NCI-H2196 treated with DMSO at 0.1 percent for 48 hours (cell line): ENCODE measurements around the gene FOXI3.
"Not testable (repeated sequence)": the region's sequence is repeated elsewhere in the genome, so short reads cannot be mapped to it uniquely, and the experiment has no call there.

Experiments
- DNase-seq: peaks from one replicate; lab custom pipeline; 2025; ENCODE audit not compliant: unreplicated experiment; lab: John Stamatoyannopoulos, UW

Gene FOXI3

GRCh38 chr2:88442473-88442872 is 10.0 kb downstream of the FOXI3 start:
- DNase-seq, result no peak

GRCh38 chr2:88442061-88442460 is 10.4 kb downstream of the FOXI3 start:
- no peak for DNase-seq

GRCh38 chr2:88437010-88437409 is 15.5 kb downstream of the FOXI3 start:
- DNase-seq, result no peak

GRCh38 chr2:88429929-88430328 is 22.6 kb downstream of the FOXI3 start:
- no peak for DNase-seq

- DNase-seq, result no peak
Measured at GRCh38 chr2:88423733-88424132, 28.8 kb downstream of the FOXI3 start.

- not testable (repeated sequence) for DNase-seq
Measured at GRCh38 chr2:88419051-88419450, 33.4 kb downstream of the FOXI3 start.

GRCh38 chr2:88416016-88416663 is 36.4 kb downstream of the FOXI3 start:
- DNase-seq, result no peak

GRCh38 chr2:88408870-88409269 is 43.6 kb downstream of the FOXI3 start:
- DNase-seq, result not testable (repeated sequence)

GRCh38 chr2:88400037-88400767 is 52.3 kb downstream of the FOXI3 start:
- DNase-seq, result no peak

GRCh38 chr2:88398180-88398579 is 54.3 kb downstream of the FOXI3 start:
- no peak for DNase-seq
